Tibial nerve (tissue), 4 donors: Measurements from ENCODE around the gene BLVRB.

ENCODE experiments used
- EP300 ChIP-seq, 2 donors: sonication (generic); formaldehyde crosslinking; IDR thresholded peaks; one replicate each; pipeline ENCODE4 v1.6.1; 2017; ENCODE audit warnings: antibody characterized with exemption in 2 of 2, mild to moderate bottlenecking in 1 of 2
- TF ChIP-seq, protein P1 (sequence below), 5 experiments: fragments of 200-600 bp in 3 of 5; fragments of 450-650 bp in 2 of 5; sonication (generic) in 3 of 5; IDR thresholded peaks; one replicate each; pipeline ENCODE4 v1.5.1; 2016 to 2019; ENCODE audit warnings: antibody characterized with exemption in 5 of 5, mild to moderate bottlenecking in 3 of 5, moderate library complexity in 2 of 5

DNA sequence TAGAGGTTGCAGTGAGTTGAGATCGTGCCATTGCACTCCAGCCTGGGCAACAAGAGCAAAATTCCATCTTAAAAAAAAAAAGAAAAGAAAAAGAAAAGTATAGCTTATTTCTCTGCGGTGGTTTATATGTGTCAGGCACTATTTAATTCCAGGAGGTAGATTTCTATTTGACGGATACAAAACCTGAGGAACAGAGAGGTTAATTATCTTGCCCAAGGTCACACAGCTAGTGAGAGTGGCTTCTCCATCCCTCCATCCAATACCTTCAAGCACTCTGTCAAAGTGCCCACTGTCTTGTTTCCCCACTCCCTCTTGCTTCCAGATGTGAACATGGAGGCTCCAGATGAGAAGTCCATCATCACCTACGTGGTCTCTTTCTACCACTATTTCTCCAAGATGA is 36.1 kb upstream of the BLVRB start:
- TF ChIP-seq, protein P1, sequence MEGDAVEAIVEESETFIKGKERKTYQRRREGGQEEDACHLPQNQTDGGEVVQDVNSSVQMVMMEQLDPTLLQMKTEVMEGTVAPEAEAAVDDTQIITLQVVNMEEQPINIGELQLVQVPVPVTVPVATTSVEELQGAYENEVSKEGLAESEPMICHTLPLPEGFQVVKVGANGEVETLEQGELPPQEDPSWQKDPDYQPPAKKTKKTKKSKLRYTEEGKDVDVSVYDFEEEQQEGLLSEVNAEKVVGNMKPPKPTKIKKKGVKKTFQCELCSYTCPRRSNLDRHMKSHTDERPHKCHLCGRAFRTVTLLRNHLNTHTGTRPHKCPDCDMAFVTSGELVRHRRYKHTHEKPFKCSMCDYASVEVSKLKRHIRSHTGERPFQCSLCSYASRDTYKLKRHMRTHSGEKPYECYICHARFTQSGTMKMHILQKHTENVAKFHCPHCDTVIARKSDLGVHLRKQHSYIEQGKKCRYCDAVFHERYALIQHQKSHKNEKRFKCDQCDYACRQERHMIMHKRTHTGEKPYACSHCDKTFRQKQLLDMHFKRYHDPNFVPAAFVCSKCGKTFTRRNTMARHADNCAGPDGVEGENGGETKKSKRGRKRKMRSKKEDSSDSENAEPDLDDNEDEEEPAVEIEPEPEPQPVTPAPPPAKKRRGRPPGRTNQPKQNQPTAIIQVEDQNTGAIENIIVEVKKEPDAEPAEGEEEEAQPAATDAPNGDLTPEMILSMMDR (IDR thresholded peaks at IDR 0.05), result no peak
- TF ChIP-seq EP300 (IDR thresholded peaks at IDR 0.05), result no peak
